ENCODE measurements around the gene GRM7. TPM values are rescaled to one million over a fixed set of nuclear protein-coding genes. Genes with fewer than 3 reads are reported as not detected.

GRM7 gene
- total and polyA plus RNA-seq, 4 donors: 0.20 to 1.3 (median 0.80) TPM

- Histone ChIP-seq H3K27ac (ENCODE audit: low read depth in 1 of 2, low read length in 1 of 2) (no peak overlapping the region), H3K36me3 (ENCODE audit: control insufficient read depth in 4 of 4, insufficient read depth in 4 of 4, low read length in 4 of 4) (no peaks in the 10 kb centered on the region), H3K4me3 (no peak overlapping the region), H3K27me3 (ENCODE audit: control insufficient read depth in 3 of 3, insufficient read depth in 3 of 3, low read length in 2 of 3) (no peaks in the 10 kb centered on the region), H3K9ac (ENCODE audit: insufficient read depth in 1 of 2, low read length in 2 of 2) (no peak overlapping the region), H3K9me3 (ENCODE audit: control insufficient read depth in 4 of 4, insufficient read depth in 3 of 4, low read length in 3 of 4) (peaks cover 0 to 5% (median 2%) of the 10 kb centered on the region in 4 donors), H3K4me1 (ENCODE audit: control insufficient read depth in 5 of 5, insufficient read depth in 5 of 5, low read length in 5 of 5) (no peaks in the 10 kb centered on the region)
- TF ChIP-seq, protein P1, sequence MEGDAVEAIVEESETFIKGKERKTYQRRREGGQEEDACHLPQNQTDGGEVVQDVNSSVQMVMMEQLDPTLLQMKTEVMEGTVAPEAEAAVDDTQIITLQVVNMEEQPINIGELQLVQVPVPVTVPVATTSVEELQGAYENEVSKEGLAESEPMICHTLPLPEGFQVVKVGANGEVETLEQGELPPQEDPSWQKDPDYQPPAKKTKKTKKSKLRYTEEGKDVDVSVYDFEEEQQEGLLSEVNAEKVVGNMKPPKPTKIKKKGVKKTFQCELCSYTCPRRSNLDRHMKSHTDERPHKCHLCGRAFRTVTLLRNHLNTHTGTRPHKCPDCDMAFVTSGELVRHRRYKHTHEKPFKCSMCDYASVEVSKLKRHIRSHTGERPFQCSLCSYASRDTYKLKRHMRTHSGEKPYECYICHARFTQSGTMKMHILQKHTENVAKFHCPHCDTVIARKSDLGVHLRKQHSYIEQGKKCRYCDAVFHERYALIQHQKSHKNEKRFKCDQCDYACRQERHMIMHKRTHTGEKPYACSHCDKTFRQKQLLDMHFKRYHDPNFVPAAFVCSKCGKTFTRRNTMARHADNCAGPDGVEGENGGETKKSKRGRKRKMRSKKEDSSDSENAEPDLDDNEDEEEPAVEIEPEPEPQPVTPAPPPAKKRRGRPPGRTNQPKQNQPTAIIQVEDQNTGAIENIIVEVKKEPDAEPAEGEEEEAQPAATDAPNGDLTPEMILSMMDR (IDR thresholded peaks at IDR 0.05; ENCODE audit: control extremely low read depth, extremely low read depth): no peak
- ATAC-seq (ENCODE audit: insufficient read depth, low FRiP score) (no peak), DNase-seq (peak in 2 of 3 donors; percentile 8 to 26)
- 66% methylated on average over 3 of the region's 3 CpGs for WGBS, 2 donors
Observed at GRCh38 chr3:6994081-6994668, 133.3 kb downstream of the GRM7 start.

DNA sequence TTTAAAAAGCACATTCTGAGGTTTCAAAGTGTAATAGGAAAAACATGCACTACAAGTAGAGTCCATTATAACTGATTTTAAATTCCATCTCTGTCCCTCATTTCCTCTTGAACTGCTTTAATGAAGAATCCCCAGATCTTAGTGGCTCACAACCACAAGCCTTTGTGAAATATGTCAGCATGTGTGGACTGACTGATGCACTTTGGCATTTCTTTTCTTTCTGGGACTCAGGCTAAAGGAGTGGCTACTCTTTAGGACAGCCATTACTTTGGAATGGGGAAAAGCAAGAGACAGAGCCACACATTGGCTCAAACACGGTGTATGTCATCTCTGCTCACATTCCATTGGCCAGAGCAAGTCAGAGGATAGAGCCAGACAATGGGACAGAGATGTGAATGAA, 139.6 kb downstream of the GRM7 start:
- no peak for ATAC-seq (ENCODE audit: insufficient read depth, low FRiP score)
- WGBS, 2 donors: 63 to 65% methylated on average over 1 of the region's 1 CpG

DNA sequence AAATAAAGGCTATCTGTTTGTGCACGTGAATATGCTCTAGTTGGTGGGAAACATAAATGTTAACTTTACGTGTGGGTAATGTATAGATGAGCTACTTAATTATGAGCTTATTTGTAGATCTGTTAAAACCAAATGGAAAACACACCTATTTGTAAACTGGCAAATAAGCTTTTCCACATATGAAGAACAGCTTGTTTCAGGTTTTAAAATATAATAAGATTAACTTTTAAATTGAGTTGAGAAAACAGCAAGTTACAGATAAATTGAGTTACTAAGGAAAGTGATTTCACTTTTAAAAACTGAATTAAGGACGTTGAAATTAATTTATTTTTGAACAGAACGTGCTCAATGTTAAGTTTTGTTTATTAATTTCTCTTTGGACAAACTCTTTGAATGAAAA, 140.5 kb downstream of the GRM7 start:
- H3K4me3 ChIP-seq: no peak overlapping the region
- DNase-seq: no peak
- no peak overlapping the region for H3K27ac ChIP-seq (ENCODE audit: low read depth in 1 of 2, low read length in 1 of 2)
- H3K4me1 ChIP-seq (ENCODE audit: control insufficient read depth in 5 of 5, insufficient read depth in 5 of 5, low read length in 5 of 5): no peaks in the 10 kb centered on the region
- TF ChIP-seq, protein P1 (IDR thresholded peaks at IDR 0.05; ENCODE audit: control extremely low read depth, extremely low read depth): no peak
- H3K9ac ChIP-seq (ENCODE audit: insufficient read depth in 1 of 2, low read length in 2 of 2): no peak overlapping the region
- no peaks in the 10 kb centered on the region for H3K27me3 ChIP-seq (ENCODE audit: control insufficient read depth in 3 of 3, insufficient read depth in 3 of 3, low read length in 2 of 3)
- WGBS, 2 donors: 88 to 90% methylated on average over 4 of the region's 4 CpGs
- no peaks in the 10 kb centered on the region for H3K36me3 ChIP-seq (ENCODE audit: control insufficient read depth in 4 of 4, insufficient read depth in 4 of 4, low read length in 4 of 4)
- ATAC-seq (ENCODE audit: insufficient read depth, low FRiP score): no peak
- H3K9me3 ChIP-seq (ENCODE audit: control insufficient read depth in 4 of 4, insufficient read depth in 3 of 4, low read length in 3 of 4): peaks cover 0 to 7% (median 2%) of the 10 kb centered on the region in 4 donors

More for the DNA sequence above, 139.6 kb downstream of the GRM7 start:
- Histone ChIP-seq H3K9me3 (ENCODE audit: control insufficient read depth in 4 of 4, insufficient read depth in 3 of 4, low read length in 3 of 4) (peaks cover 0 to 7% (median 2%) of the 10 kb centered on the region in 4 donors), H3K4me1 (ENCODE audit: control insufficient read depth in 5 of 5, insufficient read depth in 5 of 5, low read length in 5 of 5) (no peaks in the 10 kb centered on the region), H3K9ac (ENCODE audit: insufficient read depth in 1 of 2, low read length in 2 of 2) (no peak overlapping the region), H3K4me3 (no peak overlapping the region), H3K27ac (ENCODE audit: low read depth in 1 of 2, low read length in 1 of 2) (no peak overlapping the region), H3K27me3 (ENCODE audit: control insufficient read depth in 3 of 3, insufficient read depth in 3 of 3, low read length in 2 of 3) (no peaks in the 10 kb centered on the region), H3K36me3 (ENCODE audit: control insufficient read depth in 4 of 4, insufficient read depth in 4 of 4, low read length in 4 of 4) (no peaks in the 10 kb centered on the region)
- no peak for DNase-seq
- TF ChIP-seq, protein P1 (IDR thresholded peaks at IDR 0.05; ENCODE audit: control extremely low read depth, extremely low read depth): no peak

Data from lung (tissue), 12 donors.